ENCODE data around the gene HEXIM2.

HEXIM2 gene

GRCh38 chr17:45128989-45129388, 32.7 kb upstream of the HEXIM2 start:
- DNase-seq: no peak

DNA sequence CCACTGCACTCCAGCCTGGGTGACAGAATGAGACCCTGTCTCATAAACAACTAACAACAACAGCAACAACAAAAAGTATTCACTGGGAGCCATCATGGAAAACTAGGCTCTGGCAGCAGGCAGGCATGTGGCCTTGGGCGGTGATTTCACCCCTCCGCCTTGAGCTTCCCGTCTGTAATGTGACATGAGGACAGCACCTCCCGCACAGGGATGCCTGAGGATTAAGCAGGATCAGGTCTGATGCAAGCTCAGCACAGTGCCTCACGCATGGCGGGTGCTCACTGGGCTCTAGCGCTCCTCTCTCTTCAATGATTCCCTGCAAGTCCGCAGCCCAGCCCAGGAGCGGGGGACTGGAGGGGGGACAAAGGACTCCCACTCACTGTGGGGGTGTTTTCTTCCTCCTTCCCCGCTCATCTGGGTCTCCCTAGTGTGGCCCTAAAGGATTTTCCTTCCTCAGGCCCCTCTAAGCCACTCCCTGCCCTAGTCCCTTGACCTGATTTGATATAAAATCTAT, 32.2 kb upstream of the HEXIM2 start:
- peak; percentile 49 for DNase-seq

- no peak for DNase-seq
Observed at GRCh38 chr17:45129940-45130680, 31.6 kb upstream of the HEXIM2 start.

DNA sequence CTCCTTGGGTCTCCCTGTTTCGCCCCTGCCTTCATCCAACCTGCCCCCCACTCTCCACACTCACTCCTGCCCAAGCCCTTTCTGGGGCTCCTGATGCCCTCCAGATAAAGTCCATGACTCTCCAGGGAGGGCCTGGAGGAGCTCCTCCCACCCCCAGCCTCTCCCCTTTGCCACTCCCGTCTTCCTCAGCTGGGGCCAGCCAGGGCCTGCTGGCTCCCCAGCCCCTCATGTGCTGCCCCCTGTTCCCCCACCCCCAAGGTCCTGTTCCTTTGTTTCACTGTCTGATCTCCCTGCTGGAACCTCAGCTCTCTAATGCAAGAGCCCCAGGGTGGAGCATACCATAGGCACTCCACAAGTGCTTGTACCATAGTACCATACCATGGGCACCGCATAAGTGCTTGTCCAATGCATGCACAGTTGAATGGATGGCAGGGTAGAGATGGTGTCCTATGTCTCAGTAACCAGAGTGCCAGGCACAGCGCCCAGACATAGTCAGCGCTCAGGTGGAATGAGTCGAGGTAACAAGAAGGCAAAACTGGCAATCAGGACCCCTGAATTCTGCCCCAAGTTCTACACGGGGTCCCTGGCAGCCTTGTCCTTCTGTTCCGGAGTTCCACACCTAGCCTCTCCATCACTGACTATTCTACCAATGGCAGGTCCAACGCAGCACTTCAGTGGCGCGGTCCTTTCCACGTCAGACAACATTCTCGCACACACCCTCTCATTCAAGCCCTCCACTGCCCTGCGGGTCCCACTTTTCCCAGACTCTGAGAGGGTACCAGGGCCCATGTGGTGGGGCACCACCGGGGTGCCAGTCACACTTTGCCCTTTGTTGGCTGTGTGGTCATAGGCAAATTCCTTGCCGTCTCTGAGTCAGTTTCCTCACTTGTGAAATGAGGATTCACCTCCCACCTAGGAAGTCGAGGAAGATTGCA, 30.7 kb upstream of the HEXIM2 start:
- no peak for DNase-seq

- DNase-seq: peak; percentile 33
Observed at GRCh38 chr17:45131616-45132319, 29.9 kb upstream of the HEXIM2 start.

- no peak for DNase-seq
Observed at GRCh38 chr17:45132320-45132571, 29.4 kb upstream of the HEXIM2 start, which contains the start of gene PLCD3. PLCD3 (minus strand) TSS chr17:45132515; CDS start chr17:45132410, 105 bp downstream.

DNA sequence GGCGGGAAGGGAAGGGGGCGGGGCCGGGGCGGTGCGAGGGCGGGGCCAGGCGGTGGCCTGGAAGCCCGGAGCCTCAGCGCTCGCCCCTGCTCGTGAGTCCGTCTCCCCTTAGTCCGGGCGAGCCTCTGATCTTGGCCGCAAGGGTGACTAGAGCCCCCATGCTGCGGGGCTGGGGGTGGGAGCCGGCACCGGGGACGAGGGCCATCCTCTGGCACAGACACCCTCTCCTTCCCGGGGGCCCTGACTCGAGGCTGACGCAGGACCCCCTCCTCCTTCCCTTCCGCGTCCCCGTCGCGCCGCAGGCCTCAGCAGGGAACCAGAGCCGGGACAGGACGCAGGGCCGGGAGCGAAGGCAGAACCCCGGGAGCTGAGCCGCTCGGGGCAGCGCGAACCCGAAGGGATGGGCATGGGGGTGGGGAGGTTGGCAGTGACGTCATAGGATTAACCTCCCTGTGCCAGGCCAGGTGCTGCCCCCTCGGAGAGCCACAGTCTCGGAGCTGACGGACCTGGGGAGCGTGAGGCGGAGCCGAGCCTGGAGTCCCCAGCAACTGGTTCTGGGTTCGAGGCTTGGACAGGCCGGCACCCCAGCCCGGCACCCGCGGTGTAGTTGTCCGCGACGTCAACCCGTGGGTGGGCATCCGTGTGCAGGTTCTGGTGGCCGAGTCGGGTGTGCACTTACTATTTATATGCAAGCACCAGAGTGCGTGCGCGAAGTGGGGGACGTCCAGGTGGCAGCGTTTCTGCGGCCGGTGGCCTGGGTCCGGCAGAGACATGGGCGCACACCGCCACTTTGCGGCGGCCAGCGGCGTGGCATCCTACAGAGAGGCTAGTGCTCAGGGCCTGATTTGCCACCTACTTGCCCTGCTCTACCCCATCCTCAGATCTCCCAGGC, 28.9 kb upstream of the HEXIM2 start:
- peak; percentile 77 for DNase-seq

DNA sequence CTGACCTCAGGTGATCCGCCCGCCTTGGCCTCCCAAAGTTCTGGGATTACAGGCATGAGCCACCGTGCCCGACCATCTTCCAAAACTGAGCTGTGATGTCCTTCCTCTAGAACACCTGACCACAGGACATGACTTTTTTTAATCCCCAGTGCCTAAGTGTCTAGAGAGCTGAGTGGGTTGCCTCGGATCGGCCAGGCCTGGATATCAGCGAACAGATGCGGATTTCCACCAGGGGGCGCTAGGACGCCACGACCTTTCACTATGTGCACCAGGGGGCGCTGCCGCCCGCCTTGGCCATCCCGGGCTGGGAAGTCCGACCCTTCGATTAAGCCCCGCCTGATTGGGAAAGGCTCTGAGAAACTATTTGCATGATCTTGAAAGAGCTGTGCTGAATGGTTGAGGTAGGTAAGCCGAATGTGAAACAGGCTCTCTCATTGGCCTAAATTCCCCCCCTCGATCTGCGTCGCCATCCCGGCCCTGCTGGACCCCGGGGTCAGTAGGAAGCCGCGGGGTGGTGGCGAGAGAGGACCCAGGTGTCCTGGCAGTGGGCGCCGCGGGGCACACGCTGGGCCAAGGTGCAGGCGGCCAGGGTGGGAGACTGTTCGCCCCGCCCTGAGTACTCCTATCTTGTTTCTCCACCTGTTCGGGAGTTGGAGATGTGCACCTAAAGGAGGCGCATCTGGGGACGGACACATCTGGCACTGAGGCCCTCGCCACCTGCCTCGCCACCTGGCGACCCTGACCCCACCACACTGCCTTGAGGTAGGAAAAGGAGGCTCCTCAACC, 26.3 kb upstream of the HEXIM2 start, which contains the start of gene ACBD4:
Gene ACBD4 (plus strand): TSS at position 496 of the 786 bp plus-strand sequence. CDS start 458 bp downstream, outside the sequence.
- peak; percentile 96 for DNase-seq

DNA sequence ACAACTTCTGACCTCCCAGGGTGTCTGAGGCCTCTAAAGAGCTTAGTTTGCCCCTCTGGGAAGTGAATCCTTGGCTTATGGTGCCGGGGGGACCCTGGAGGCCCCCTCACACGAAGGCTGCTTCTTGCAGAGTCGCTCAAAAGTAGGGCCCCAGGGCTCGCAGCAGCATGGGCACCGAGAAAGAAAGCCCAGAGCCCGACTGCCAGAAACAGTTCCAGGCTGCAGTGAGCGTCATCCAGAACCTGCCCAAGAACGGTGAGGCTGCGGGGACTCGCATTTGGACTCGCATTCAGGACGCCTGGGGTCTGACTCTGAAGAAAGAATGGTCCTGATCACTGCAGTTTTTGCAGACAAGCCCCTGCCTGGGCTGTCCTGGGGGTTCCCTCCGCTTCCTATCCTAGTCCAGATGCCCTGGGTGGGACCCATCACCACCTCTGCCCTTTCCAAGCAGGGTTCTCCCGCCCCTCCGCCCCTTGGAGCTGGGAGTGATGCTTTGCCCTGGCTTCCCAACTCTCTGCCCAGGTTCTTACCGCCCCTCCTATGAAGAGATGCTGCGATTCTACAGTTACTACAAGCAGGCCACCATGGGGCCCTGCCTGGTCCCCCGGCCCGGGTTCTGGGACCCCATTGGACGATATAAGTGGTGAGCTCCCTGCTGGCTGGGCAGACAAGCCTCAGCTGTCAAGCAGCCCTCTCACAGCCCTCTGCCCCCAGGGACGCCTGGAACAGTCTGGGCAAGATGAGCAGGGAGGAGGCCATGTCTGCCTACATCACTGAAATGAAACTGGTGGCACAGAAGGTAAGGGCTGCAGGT, 25.5 kb upstream of the HEXIM2 start:
- no peak for DNase-seq

DNA sequence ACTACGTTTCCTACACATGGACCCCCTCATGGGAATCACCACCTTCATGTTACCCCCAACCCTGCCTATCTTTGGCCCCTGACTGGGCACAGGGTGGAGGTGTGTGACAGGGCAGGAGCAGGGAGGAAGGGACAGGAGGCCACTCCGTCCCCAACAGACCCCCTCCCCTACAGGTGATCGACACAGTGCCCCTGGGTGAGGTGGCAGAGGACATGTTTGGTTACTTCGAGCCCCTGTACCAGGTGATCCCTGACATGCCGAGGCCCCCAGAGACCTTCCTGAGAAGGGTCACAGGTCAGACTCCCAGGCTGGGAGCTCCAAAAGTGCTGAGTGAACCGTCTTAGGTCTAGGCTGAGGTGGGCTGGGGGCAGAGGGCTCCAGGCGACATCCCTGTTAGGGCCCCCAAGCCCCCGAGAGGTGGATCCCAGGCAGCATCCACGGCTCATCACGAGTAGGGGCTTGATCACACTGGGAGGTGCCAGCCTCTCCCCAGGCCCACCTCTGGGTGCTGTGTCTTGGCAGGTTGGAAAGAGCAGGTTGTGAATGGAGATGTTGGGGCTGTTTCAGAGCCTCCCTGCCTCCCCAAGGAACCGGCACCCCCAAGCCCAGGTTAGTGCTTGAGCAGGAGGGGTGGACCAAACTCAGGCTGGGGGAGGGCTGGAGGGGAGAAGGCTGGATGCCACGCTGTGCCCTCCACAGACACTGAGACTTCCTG, 24.7 kb upstream of the HEXIM2 start:
- no peak for DNase-seq

GRCh38 chr17:45137561-45138305, 23.9 kb upstream of the HEXIM2 start:
- no peak for DNase-seq

- no peak for DNase-seq
Observed at GRCh38 chr17:45138911-45139532, 22.7 kb upstream of the HEXIM2 start.

GRCh38 chr17:45139533-45139920, 22.1 kb upstream of the HEXIM2 start:
- no peak for DNase-seq

- DNase-seq: no peak
Observed at GRCh38 chr17:45143094-45143670, 18.5 kb upstream of the HEXIM2 start.

GRCh38 chr17:45143767-45144198, 17.9 kb upstream of the HEXIM2 start:
- DNase-seq: peak; percentile 92

DNA sequence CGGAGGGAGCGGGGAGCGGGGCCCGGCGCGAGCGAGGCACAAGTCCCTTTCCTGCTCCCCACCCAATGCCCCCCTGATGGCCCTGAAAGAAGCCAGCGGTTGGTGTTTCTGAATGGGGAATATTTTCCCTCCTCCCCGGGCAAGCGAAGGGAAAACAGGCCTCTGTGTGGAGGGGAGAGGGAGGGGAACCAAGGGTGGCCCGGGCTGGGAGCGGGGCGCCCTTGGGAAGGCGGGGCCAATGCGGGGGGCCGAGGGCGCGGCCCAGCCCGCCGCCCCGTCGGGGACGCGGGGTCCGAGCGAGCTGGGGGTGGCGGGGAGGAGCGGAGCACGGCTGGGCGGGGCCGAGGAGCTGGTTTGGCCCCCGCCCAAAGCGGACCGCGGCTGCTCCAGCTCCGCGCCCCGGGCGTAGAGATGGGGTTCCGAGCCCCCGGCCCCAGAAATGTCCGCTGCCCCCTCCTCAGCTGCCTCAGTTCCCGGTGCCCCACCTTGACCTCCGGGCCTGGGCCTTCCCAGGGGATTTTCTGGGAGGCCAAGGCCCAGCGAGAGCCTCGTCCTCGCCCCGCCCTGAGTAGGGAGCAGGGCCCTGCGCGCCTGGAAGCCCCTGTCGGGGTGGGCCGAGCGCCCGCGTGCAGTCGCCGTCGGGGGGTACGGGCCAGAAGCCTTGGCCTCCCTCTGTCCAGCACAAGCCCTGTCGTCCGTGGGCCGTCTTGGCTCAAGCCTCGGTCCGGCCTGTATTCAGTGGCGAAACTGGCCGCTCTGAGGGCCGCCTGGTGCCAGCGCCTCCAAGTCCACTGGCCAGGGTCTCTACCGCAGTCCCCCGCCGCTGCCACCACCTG, 17.3 kb upstream of the HEXIM2 start:
- no peak for DNase-seq

DNA sequence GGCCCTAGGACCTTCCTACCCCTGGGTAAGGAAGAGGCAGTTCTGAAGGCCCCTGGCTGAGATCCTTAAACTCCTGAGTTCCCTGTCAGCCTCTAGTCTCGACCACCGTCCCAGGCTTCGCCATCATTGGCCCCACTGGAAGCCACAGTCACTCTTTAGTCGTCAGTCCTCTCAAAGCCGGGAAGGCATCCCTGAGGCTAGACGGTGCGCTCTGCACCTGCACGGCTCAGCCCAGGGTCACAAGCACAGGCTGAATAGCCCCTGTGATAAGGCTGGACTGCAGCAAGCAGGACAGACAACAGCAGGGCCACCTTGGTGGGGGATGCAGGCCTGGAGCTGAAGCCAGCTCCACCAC, 16.7 kb upstream of the HEXIM2 start:
- no peak for DNase-seq

All from fibroblast of skin of right biceps (primary cell).